AG09319 (cell line): ENCODE data around the gene PARP3.

Experiments used
- DNase-seq: peaks from one replicate; pipeline ENCODE4 v3.0.0-alpha.2; 2010; ENCODE audit warnings: low read depth; ENCODE audit errors: extremely low read depth
- CTCF ChIP-seq: IDR thresholded peaks from 2 replicates; pipeline ENCODE4 v1.5.1; 2011; ENCODE audit warnings: low read depth, mild to moderate bottlenecking, inconsistent platforms, low read length, moderate library complexity

PARP3 gene

DNA sequence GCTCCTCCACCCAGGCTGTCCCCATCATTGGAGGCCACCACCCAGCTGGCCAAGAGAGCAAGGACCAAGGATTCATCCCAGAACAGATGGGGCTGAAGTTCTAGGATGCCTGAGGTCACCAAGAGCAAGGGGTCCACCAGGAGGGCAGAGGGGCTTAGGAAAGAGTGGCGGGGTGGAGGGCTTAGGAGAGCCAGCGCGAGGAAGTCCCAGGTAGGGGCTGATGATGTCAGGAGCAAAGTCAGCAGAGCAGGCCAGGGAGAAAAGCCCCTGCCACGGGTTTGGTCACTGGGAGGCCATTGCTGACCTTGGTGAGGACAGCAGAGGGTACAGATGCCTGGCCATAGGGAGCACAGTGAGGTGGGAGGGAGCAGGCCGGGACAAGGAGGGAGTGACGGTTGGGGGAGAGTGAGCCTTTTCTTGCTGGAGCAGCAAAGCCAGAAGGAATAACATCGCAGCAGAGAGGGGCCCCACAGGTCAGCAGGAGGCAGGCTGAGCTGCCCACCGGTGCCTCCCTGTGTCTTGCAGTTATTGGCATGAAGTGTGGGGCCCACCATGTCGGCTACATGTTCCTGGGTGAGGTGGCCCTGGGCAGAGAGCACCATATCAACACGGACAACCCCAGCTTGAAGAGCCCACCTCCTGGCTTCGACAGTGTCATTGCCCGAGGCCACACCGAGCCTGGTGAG lies 5.2 kb downstream of the PARP3 start:
- no peak for DNase-seq
- TF ChIP-seq CTCF = no peak

GRCh38 chr3:51948016-51948580 lies 5.9 kb downstream of the PARP3 start:
- no peak for TF ChIP-seq CTCF
- DNase-seq = no peak

DNA sequence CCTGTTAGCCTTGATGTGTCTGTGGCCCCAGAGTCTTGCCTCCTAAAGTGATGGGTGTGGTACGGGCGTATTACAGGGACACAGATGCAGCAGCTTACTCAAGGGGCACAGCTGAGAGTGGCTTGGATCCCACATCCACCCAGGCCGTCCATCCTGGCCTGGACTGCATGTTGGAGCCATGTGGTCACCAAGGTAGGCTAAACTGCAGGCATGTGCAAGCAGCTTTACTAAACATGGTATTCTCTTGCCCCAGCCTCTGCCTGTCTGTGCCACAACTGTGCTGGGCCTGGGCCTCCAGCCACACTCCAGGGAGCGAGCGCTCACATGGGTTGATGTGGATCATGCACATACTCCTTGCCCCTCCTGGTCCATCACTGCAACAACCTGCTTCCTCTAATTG lies 7.0 kb downstream of the PARP3 start:
- no peak for DNase-seq
- TF ChIP-seq CTCF = no peak

- no peak for TF ChIP-seq CTCF
- DNase-seq = no peak
Measured at GRCh38 chr3:51950899-51951298, 8.7 kb downstream of the PARP3 start.

DNA sequence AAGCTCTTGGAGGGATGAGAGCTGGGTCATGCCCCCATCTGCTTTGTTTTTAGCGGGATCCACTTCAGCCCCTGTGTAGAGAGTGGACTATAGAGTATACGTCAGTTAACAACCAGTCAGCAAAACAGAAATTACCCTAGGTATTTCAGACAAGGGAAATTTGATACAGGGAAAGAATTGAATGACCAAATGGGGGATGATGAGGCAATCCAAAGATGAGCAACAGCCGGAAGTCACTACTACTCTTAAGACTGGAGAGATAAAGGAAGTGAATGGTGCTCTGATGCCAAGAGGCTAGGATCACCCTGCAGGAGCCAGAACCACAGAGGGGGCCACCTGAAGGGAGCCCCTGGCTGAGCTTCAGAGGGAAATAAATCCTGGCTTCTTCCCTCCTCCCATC lies 11.3 kb downstream of the PARP3 start:
- DNase-seq = no peak

GRCh38 chr3:51954105-51954504 lies 11.9 kb downstream of the PARP3 start:
- DNase-seq = no peak
- TF ChIP-seq CTCF = no peak

More for the DNA sequence above, 11.3 kb downstream of the PARP3 start:
- TF ChIP-seq CTCF = no peak

GRCh38 chr3:51954713-51955112 lies 12.6 kb downstream of the PARP3 start:
- TF ChIP-seq CTCF = no peak
- no peak for DNase-seq
